ENCODE data around the gene AMTN.
"Not testable (repeated sequence)": the region's sequence is repeated elsewhere in the genome, so short reads cannot be mapped to it uniquely, and the experiment has no call there.

DNA sequence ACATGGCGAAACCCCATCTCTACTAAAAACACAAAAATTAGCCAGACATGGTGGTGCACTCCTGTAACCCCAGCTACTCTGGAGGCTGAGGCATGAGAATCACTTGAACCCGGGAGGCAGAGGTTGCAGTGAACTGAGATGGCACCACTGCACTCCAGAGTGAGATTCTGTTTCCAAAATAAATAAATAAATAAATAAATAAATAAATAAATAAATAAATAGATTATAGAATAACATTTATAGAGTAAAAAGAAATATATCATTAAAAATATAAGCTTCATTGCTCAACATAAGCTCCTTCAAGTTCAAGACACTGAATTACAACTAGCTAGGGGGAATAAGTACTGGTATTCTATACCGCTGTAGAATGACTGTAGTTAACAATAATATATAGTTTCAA lies 16.5 kb downstream of the AMTN start:
- not testable (repeated sequence) for TF ChIP-seq CTCF (optimal IDR thresholded peaks at IDR 0.05 in 1 of 3, IDR thresholded peaks at IDR 0.05 in 1 of 3, conservative IDR thresholded peaks at IDR 0.05 in 1 of 3; ENCODE audit: extremely low read depth in 1 of 3, insufficient read depth in 2 of 3, low read length in 3 of 3); EZH2 (IDR thresholded peaks at IDR 0.05; ENCODE audit: low read length)

All from keratinocyte (primary cell).